ENCODE data around the gene CEP72. TPM values are rescaled to one million over a fixed set of nuclear protein-coding genes. Genes with fewer than 3 reads are reported as not detected.

Gene CEP72
- total RNA-seq, 2 donors from 2014 or later = 35.6 to 36.5 TPM

DNA sequence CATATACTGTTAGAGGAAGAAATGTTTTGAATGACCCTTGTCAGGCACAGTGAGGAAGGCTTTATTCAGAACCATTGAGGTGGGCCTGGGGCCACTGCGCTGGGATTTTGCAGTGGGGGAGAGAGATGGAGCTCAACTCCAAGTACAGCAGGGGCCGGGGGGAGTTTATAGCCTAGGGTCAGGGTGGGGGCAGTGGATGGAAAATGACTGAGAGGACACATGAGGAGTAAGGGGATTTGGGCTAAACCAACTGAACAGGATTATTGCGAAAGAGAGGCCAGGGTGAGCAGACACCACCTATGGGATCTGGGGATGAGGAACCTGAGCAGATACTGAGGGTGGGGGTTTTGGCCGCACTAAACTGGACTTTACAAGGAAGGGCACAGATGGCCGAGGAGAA is 6.3 kb downstream of the CEP72 start:
- Histone ChIP-seq H3K9ac (ENCODE audit: extremely low read depth, low read length, poor library complexity, severe bottlenecking) (no peak overlapping the region), H3K4me1 (ENCODE audit: control insufficient read depth, insufficient read depth, low read length) (no peaks in the 10 kb centered on the region), H3K4me3 (ENCODE audit: low read length) (no peak overlapping the region), H3K27ac (ENCODE audit: low read depth, low read length) (no peak overlapping the region), H3K36me3 (ENCODE audit: control insufficient read depth, insufficient read depth, low read length) (peaks cover 40% of the 10 kb centered on the region), H3K9me3 (ENCODE audit: control insufficient read depth, low read length) (peaks cover 12% of the 10 kb centered on the region), H3K27me3 (ENCODE audit: control insufficient read depth, insufficient read depth, low read length, poor library complexity, severe bottlenecking) (no peaks in the 10 kb centered on the region)
- no peak for DNase-seq
- H3K4me1 Mint-ChIP-seq = no peaks in the 10 kb centered on the region
- no peak overlapping the region for H3K4me3 Mint-ChIP-seq
- no peak overlapping the region for H3K27ac Mint-ChIP-seq
- peaks cover 13% of the 10 kb centered on the region for H3K9me3 Mint-ChIP-seq
- H3K36me3 Mint-ChIP-seq (ENCODE audit: low read depth) = peaks cover 55% of the 10 kb centered on the region
- 91 to 92% methylated on average over 3 to 5 of the region's 5 CpGs for WGBS, 2 experiments (ENCODE audit: insufficient coverage in 1 of 2, insufficient read length in 1 of 2)
- TF ChIP-seq, protein P1, sequence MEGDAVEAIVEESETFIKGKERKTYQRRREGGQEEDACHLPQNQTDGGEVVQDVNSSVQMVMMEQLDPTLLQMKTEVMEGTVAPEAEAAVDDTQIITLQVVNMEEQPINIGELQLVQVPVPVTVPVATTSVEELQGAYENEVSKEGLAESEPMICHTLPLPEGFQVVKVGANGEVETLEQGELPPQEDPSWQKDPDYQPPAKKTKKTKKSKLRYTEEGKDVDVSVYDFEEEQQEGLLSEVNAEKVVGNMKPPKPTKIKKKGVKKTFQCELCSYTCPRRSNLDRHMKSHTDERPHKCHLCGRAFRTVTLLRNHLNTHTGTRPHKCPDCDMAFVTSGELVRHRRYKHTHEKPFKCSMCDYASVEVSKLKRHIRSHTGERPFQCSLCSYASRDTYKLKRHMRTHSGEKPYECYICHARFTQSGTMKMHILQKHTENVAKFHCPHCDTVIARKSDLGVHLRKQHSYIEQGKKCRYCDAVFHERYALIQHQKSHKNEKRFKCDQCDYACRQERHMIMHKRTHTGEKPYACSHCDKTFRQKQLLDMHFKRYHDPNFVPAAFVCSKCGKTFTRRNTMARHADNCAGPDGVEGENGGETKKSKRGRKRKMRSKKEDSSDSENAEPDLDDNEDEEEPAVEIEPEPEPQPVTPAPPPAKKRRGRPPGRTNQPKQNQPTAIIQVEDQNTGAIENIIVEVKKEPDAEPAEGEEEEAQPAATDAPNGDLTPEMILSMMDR (conservative IDR thresholded peaks at IDR 0.05) = no peak
- H3K27me3 Mint-ChIP-seq (ENCODE audit: insufficient read depth) = no peaks in the 10 kb centered on the region

DNA sequence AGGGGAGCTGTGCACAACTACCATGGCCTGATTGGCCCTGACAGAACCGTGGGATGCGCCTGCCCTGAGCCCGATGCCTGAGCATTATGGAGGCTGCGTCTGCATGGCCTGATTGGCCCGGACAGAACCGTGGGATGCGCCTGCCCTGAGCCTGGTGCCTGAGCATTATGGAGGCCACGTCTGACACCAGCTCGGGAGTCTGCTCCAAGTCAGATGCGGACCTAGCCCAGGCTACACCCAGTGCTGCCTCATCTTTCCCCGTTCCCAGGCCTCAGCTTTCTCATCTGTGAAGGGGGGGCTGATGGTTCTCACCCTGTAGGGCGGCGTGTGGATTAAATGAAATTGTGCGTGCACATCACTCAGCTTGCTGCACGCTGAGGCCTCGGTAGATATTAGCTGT is 7.3 kb downstream of the CEP72 start:
- no peak overlapping the region for H3K27ac ChIP-seq (ENCODE audit: low read depth, low read length)
- TF ChIP-seq, protein P1 (conservative IDR thresholded peaks at IDR 0.05) = no peak
- DNase-seq = no peak
- H3K9me3 ChIP-seq (ENCODE audit: control insufficient read depth, low read length) = peaks cover 12% of the 10 kb centered on the region
- no peak overlapping the region for H3K9ac ChIP-seq (ENCODE audit: extremely low read depth, low read length, poor library complexity, severe bottlenecking)
- no peaks in the 10 kb centered on the region for H3K4me1 Mint-ChIP-seq
- no peak overlapping the region for H3K27ac Mint-ChIP-seq
- H3K9me3 Mint-ChIP-seq = peaks cover 10% of the 10 kb centered on the region
- H3K4me3 Mint-ChIP-seq = no peak overlapping the region
- peaks cover 38% of the 10 kb centered on the region for H3K36me3 ChIP-seq (ENCODE audit: control insufficient read depth, insufficient read depth, low read length)
- H3K4me1 ChIP-seq (ENCODE audit: control insufficient read depth, insufficient read depth, low read length) = no peaks in the 10 kb centered on the region
- peaks cover 49% of the 10 kb centered on the region for H3K36me3 Mint-ChIP-seq (ENCODE audit: low read depth)
- H3K27me3 ChIP-seq (ENCODE audit: control insufficient read depth, insufficient read depth, low read length, poor library complexity, severe bottlenecking) = no peaks in the 10 kb centered on the region
- 94 to 96% methylated on average over 14 to 16 of the region's 16 CpGs for WGBS, 2 experiments (ENCODE audit: insufficient coverage in 1 of 2, insufficient read length in 1 of 2)
- no peak overlapping the region for H3K4me3 ChIP-seq (ENCODE audit: low read length)
- no peaks in the 10 kb centered on the region for H3K27me3 Mint-ChIP-seq (ENCODE audit: insufficient read depth)

DNA sequence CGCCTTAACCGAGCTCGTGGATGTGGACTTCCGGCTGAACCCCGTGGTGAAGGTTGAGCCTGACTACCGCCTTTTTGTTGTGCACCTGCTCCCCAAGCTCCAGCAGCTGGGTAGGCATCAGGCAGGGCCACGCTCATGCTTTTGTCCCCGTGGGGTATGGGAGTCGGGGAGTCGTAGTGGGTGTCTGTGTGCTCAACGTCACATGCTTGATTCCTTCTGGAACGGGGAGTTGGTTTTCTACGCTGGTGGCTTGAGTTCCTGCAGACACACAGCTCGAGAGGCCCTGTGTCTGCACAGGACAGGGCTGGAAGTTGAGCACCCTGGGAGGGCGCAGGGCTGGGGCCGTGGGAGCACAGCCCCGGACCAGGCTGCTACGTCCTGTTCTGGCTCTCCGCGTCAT is 8.0 kb downstream of the CEP72 start:
- Mint-ChIP-seq H3K4me1 (no peaks in the 10 kb centered on the region), H3K36me3 (ENCODE audit: low read depth) (peaks cover 48% of the 10 kb centered on the region), H3K9me3 (peaks cover 6% of the 10 kb centered on the region), H3K4me3 (no peak overlapping the region), H3K27ac (no peak overlapping the region), H3K27me3 (ENCODE audit: insufficient read depth) (no peaks in the 10 kb centered on the region)
- TF ChIP-seq, protein P1 (conservative IDR thresholded peaks at IDR 0.05) = no peak
- H3K27ac ChIP-seq (ENCODE audit: low read depth, low read length) = no peak overlapping the region
- no peak overlapping the region for H3K9ac ChIP-seq (ENCODE audit: extremely low read depth, low read length, poor library complexity, severe bottlenecking)
- no peaks in the 10 kb centered on the region for H3K27me3 ChIP-seq (ENCODE audit: control insufficient read depth, insufficient read depth, low read length, poor library complexity, severe bottlenecking)
- no peak overlapping the region for H3K4me3 ChIP-seq (ENCODE audit: low read length)
- no peaks in the 10 kb centered on the region for H3K4me1 ChIP-seq (ENCODE audit: control insufficient read depth, insufficient read depth, low read length)
- DNase-seq = no peak
- H3K9me3 ChIP-seq (ENCODE audit: control insufficient read depth, low read length) = peaks cover 5% of the 10 kb centered on the region
- 93 to 97% methylated on average over 13 to 20 of the region's 20 CpGs for WGBS, 2 experiments (ENCODE audit: insufficient coverage in 1 of 2, insufficient read length in 1 of 2)
- H3K36me3 ChIP-seq (ENCODE audit: control insufficient read depth, insufficient read depth, low read length) = peaks cover 32% of the 10 kb centered on the region

Measured in endodermal cell (in vitro differentiated cells).